HG03354 (cell line): Measurements from ENCODE around the gene BRINP2.

Source experiments
- ATAC-seq: cut with Tn5 transposase; IDR thresholded peaks from one replicate; pipeline ENCODE4 v1.9.1; 2021; ENCODE audit warnings: mild to moderate bottlenecking; ENCODE audit not compliant: unreplicated experiment, poor library complexity, severe bottlenecking

BRINP2 gene

GRCh38 chr1:177256153-177257075 lies 85.7 kb downstream of the BRINP2 start:
- peak; percentile 67 for ATAC-seq

GRCh38 chr1:177257128-177257527 lies 86.4 kb downstream of the BRINP2 start:
- ATAC-seq = no peak

GRCh38 chr1:177257576-177257975 lies 86.8 kb downstream of the BRINP2 start:
- ATAC-seq = no peak

- ATAC-seq = no peak
These were observed 100.1 kb downstream of the BRINP2 start for GRCh38 chr1:177270863-177271262.

- no peak for ATAC-seq
These were observed 102.4 kb downstream of the BRINP2 start for GRCh38 chr1:177273141-177273540.

- no peak for ATAC-seq
These were observed 104.0 kb downstream of the BRINP2 start for GRCh38 chr1:177274687-177275211.

- ATAC-seq = no peak
These were observed 105.0 kb downstream of the BRINP2 start for GRCh38 chr1:177275736-177276135.

GRCh38 chr1:177278626-177279390 lies 108.0 kb downstream of the BRINP2 start:
- no peak for ATAC-seq

GRCh38 chr1:177281901-177282300 lies 111.1 kb downstream of the BRINP2 start:
- ATAC-seq = no peak

- no peak for ATAC-seq
These were observed 112.2 kb downstream of the BRINP2 start for GRCh38 chr1:177282976-177283375.

- no peak for ATAC-seq
These were observed 112.6 kb downstream of the BRINP2 start for GRCh38 chr1:177283380-177283779.

GRCh38 chr1:177286396-177286795 lies 115.6 kb downstream of the BRINP2 start:
- ATAC-seq = no peak

GRCh38 chr1:177287270-177287669 lies 116.5 kb downstream of the BRINP2 start:
- no peak for ATAC-seq

GRCh38 chr1:177287994-177288393 lies 117.2 kb downstream of the BRINP2 start:
- no peak for ATAC-seq

- no peak for ATAC-seq
These were observed 118.8 kb downstream of the BRINP2 start for GRCh38 chr1:177289532-177289931.

GRCh38 chr1:177300431-177300830 lies 129.7 kb downstream of the BRINP2 start:
- no peak for ATAC-seq

- ATAC-seq = no peak
These were observed 130.8 kb downstream of the BRINP2 start for GRCh38 chr1:177301425-177302124.

- ATAC-seq = no peak
These were observed 131.7 kb downstream of the BRINP2 start for GRCh38 chr1:177302357-177303044.
